Ishikawa (cell line): Measurements from ENCODE around the gene GNG7.

Source experiments
- CEBPB ChIP-seq: IDR thresholded peaks from 2 replicates; pipeline ENCODE4 v1.6.1; 2012
- CREB1 ChIP-seq: IDR thresholded peaks from 2 replicates; pipeline ENCODE4 v1.6.1; 2012; ENCODE audit warnings: low read depth
- EGR1 ChIP-seq: IDR thresholded peaks from 2 replicates; pipeline ENCODE4 v1.6.1; 2012
- EP300 ChIP-seq: IDR thresholded peaks from 2 replicates; pipeline ENCODE4 v1.6.1; 2012; ENCODE audit warnings: borderline replicate concordance
- FOXM1 ChIP-seq: IDR thresholded peaks from 2 replicates; pipeline ENCODE4 v1.6.1; 2012; ENCODE audit warnings: low read depth, borderline replicate concordance
- NFIC ChIP-seq: IDR thresholded peaks from 2 replicates; pipeline ENCODE4 v1.6.1; 2012
- RAD21 ChIP-seq: IDR thresholded peaks from 2 replicates; pipeline ENCODE4 v1.6.1; 2012; ENCODE audit warnings: low read depth
- TAF1 ChIP-seq: IDR thresholded peaks from 2 replicates; pipeline ENCODE4 v1.6.1; 2012; ENCODE audit warnings: low read depth, mild to moderate bottlenecking
- TCF12 ChIP-seq: IDR thresholded peaks from 2 replicates; pipeline ENCODE4 v1.6.1; 2012; ENCODE audit warnings: low read depth
- TEAD4 ChIP-seq: IDR thresholded peaks from 2 replicates; pipeline ENCODE4 v1.6.1; 2012
- USF1 ChIP-seq: IDR thresholded peaks from 2 replicates; pipeline ENCODE4 v1.6.1; 2012
- YY1 ChIP-seq: IDR thresholded peaks from 2 replicates; pipeline ENCODE4 v1.6.1; 2012; ENCODE audit warnings: low read depth
- ZBTB7A ChIP-seq: IDR thresholded peaks from 2 replicates; pipeline ENCODE4 v1.6.1; 2012; ENCODE audit warnings: low read depth
- TF ChIP-seq, protein P1 (sequence below): IDR thresholded peaks from 2 replicates; pipeline ENCODE4 v1.6.1; 2012
- TF ChIP-seq, protein P2 (sequence below): IDR thresholded peaks from 2 replicates; pipeline ENCODE4 v1.6.1; 2012; ENCODE audit warnings: low read depth, mild to moderate bottlenecking

Gene GNG7

GRCh38 chr19:2653710-2654707 lies 48.5 kb downstream of the GNG7 start:
- no peak for TF ChIP-seq TAF1
- TF ChIP-seq FOXM1, result no peak
- no peak for TF ChIP-seq ZBTB7A

GRCh38 chr19:2653218-2653617 lies 49.3 kb downstream of the GNG7 start:
- TF ChIP-seq EGR1 (no peak), ZBTB7A (no peak), TAF1 (no peak), TEAD4 (no peak), TCF12 (no peak), CEBPB (no peak), USF1 (no peak), CREB1 (no peak), FOXM1 (no peak), NFIC (no peak), YY1 (no peak), RAD21 (no peak), EP300 (no peak)
- TF ChIP-seq, protein P1, sequence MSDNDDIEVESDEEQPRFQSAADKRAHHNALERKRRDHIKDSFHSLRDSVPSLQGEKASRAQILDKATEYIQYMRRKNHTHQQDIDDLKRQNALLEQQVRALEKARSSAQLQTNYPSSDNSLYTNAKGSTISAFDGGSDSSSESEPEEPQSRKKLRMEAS, result no peak
- TF ChIP-seq, protein P2, sequence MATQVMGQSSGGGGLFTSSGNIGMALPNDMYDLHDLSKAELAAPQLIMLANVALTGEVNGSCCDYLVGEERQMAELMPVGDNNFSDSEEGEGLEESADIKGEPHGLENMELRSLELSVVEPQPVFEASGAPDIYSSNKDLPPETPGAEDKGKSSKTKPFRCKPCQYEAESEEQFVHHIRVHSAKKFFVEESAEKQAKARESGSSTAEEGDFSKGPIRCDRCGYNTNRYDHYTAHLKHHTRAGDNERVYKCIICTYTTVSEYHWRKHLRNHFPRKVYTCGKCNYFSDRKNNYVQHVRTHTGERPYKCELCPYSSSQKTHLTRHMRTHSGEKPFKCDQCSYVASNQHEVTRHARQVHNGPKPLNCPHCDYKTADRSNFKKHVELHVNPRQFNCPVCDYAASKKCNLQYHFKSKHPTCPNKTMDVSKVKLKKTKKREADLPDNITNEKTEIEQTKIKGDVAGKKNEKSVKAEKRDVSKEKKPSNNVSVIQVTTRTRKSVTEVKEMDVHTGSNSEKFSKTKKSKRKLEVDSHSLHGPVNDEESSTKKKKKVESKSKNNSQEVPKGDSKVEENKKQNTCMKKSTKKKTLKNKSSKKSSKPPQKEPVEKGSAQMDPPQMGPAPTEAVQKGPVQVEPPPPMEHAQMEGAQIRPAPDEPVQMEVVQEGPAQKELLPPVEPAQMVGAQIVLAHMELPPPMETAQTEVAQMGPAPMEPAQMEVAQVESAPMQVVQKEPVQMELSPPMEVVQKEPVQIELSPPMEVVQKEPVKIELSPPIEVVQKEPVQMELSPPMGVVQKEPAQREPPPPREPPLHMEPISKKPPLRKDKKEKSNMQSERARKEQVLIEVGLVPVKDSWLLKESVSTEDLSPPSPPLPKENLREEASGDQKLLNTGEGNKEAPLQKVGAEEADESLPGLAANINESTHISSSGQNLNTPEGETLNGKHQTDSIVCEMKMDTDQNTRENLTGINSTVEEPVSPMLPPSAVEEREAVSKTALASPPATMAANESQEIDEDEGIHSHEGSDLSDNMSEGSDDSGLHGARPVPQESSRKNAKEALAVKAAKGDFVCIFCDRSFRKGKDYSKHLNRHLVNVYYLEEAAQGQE, result no peak

DNA sequence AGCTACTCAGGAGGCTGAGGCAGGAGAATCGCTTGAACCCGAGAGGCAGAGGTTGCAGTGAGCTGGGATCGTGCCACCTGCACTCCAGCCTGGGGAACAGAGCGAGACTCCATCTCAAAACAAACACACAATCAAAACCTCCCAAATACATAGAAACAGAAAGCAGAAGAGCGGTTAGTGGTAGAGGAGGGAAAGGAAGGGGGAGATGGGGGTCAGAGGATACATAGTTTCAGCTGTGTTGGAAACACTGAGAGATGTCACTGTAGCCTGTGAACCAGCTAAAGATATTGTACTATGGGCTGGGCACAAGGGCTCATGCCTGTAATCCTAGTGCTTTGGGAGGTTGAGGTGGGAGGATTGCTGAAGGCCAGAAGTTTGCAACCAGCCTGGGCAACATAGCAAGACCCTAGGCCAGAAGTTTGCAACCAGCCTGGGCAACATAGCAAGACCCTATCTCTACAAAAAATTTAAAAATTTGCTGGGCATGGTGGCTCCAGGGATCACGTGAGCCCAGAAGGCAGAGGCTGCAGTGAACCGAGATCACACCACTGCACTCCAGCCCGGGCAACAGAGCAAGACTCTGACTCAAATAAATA lies 49.9 kb downstream of the GNG7 start:
- TF ChIP-seq CEBPB (no peak), TAF1 (no peak), ZBTB7A (no peak), CREB1 (no peak), USF1 (no peak), TCF12 (no peak), RAD21 (no peak), NFIC (no peak), YY1 (no peak), FOXM1 (no peak), TEAD4 (no peak), EP300 (no peak), EGR1 (no peak)
- TF ChIP-seq, protein P2, result no peak
- TF ChIP-seq, protein P1, result no peak

- TF ChIP-seq CEBPB (no peak), CREB1 (no peak), TEAD4 (no peak), EP300 (no peak), RAD21 (no peak), TAF1 (no peak), TCF12 (no peak), EGR1 (no peak), YY1 (no peak), NFIC (no peak), FOXM1 (no peak), ZBTB7A (no peak), USF1 (no peak)
- TF ChIP-seq, protein P2, result no peak
- TF ChIP-seq, protein P1, result no peak
Observed at GRCh38 chr19:2650515-2650914, 52.0 kb downstream of the GNG7 start.
